Effector CD8-positive, alpha-beta T cell (primary cell): ENCODE results near the gene FCF1.

ENCODE experiments used
- DNase-seq: peaks from one replicate; lab custom pipeline; 2025; lab: John Stamatoyannopoulos, UW

Gene FCF1

DNA sequence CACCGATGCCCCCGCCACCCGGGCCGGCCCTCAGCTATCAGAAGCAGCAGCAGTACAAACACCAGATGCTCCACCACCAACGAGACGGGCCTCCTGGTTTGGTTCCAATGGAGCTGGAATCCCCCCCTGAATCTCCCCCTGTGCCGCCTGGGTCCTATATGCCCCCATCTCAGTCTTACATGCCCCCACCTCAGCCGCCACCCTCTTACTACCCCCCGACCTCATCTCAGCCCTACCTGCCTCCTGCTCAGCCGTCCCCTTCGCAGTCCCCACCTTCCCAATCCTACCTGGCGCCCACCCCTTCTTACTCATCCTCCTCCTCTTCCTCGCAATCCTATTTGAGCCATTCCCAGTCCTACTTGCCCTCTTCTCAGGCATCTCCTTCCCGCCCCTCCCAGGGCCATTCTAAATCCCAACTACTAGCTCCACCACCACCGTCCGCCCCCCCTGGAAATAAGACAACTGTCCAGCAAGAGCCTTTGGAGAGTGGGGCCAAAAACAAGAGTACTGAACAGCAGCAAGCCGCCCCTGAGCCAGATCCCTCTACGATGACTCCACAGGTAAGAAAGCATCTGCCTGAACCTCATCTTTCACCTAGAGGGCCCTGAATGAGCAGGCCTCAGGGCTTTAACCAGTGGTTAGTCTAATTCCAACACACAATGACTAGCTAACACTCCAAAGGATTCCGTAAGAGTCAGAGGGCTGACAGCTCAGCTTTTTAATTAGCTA is 51.0 kb downstream of the FCF1 start:
- DNase-seq = no peak

DNA sequence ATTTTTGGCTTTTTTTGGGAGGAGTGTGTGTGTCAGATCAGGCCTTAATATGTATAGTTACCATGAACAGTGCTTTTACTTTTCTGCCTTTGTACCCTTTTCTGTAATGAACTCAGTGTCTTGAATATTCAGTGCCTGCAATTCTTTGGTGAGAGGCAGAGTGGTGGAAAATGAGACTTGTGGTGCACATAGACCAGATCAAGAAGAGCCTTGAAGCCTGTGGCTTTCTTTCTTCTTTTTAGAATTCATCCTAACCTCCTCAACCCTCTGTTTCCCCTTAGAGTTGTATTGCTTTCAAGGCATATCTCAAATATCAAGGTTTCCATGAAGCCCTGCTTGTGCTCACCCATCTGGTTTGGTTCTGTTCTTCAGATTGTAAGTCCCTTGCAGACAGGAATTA is 52.8 kb downstream of the FCF1 start:
- DNase-seq = no peak

DNA sequence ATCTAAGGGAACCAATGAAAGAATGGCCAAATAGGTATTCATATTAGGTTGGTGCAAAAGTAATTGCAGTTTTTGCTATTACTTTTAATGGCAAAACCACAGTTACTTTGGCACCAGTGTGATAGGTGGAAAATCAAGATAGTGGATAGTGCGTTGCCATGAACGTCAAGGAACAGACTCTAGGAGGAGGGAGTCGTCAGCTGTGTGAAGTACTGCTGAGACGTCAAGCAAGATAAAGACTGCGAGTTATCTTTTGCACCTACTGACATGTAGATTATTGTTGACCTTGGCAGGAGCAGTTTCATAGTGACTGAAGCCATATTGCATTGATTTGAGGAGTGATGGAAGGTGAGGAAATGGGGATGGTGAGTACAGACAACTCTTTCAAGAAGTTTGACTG is 58.5 kb downstream of the FCF1 start:
- no peak for DNase-seq

DNA sequence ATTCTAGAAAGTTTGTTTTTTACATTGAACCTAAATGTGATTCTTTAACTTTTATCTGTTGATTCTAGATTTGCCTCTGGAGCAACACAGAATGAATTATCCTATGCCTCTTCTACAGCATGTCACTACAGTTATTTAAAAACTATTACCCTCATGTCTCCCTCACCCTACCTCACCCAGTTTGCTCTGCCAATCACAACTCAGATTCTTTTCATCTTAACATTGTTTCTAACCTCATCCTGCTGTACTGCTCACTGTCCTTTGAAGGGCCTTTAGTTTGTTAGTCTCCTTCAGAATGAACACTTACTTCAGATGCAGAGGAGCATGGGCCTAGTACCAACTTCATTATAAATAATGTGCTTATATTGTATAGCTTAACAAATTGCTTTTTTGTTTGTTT is 71.7 kb downstream of the FCF1 start:
- no peak for DNase-seq

DNA sequence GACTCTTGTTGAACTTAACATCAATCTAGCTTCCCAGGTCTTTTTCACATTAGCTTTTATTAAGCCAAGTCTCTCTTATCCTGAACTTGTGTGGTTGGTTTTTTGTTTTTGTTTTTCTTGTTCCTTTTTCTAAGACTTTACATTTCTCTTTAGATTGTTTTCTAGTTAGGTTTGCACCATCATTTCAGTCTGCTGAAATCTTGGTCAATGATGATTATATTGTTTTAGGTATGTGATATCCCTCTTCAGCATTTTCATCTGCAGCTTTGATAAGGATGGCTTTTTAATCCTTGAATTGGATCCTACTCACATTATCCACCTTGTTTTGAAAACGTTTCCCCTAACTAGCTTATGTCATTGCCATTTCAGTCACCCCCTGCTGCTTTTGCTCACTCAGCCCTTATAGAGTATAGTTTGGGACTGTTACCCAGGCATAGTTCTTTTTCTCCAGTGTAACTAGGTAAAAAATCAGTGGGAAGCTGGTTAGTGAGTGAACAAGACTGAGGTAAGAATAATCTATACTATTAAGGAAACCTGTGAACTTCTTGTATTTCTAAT is 72.2 kb downstream of the FCF1 start:
- DNase-seq = no peak

DNA sequence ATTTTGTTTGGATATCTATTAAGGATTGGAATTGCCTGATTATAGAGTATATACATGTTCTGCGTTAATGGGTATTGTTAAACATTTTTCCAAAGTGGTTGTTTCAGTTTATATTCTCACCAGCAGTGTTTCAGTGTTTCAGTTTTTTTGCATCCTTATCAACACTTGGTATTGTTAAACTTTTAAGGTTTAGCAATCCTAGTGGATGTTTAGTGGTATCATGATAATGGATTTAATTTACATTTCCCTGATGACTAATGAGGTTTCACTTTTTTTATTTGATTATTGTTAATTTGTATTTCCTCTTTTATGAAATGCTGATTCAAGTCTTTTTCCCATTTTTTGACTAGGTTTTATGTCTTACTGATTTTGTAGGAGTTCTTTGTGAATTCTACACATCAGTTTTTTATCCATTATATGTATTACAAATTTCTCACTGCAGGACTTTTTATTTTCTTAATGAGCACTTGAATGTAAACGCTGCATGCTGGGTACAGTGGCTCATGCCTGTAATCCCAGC is 73.9 kb downstream of the FCF1 start:
- DNase-seq = no peak
